Measurements from ENCODE around the gene S1PR5.

The S1PR5 gene

DNA sequence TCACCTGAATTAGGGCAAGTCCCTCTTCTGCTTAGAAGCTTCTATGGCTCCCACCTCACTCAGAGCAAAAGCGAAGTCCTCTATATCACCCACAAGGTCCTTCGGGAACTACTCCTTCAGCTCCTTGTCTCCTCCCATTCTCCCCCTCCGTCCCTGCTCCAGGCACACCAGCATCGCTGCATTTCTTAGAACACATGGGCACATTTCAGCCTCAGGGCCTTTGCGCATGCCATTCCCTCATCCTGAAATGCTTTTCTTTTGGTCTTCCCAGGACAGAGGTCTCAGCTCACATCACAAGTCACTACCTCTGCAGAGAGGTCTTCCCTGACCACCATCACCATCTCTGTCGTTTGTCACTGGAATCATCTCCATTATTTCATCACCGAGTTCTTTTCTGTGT is 4.0 kb downstream of the S1PR5 start:
- DNase-seq, result no peak

DNA sequence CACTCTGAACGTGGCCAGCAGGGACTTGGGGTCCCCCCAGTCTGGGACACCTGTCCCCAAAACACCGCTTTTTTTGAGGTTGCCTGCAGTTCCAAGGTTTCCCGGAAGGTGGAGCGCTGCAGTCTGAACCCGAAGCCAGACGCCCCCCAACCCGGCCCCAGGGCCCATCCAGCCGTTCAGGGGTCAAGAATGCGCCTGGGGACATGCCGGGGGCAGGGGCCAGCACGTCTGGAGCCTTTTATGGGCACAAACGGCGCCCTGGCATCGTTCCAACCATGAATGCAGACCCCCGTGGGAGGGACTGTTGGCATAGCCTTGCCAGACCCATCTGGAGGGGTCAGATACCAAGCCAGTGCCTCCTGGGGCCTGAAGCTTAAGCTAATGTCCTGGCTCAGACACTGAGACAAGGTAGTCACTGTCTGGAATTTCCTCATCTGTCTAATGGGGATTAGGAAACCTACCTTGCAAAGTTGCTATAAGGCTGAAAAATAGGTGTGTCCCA is 6.9 kb downstream of the S1PR5 start:
- no peak for DNase-seq

DNA sequence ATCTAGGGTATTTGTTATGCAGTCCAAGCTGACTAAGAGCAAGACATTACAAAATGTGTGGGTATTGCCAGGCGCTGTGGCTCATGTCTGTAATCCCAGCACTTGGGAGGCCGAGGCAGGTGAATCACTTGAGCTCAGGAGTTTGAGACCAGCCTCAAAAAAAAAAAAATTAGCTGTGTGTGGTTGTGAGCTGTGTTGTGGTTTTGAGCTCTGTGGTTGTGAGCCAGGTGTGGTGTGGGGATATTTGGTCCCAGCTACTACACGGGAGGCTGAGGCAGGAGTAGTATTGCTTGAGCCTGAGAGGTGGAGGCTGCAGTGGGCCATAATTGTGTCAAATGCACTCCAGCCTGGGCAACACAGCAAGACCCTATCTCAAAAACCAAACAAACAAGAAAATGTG is 8.5 kb downstream of the S1PR5 start:
- DNase-seq, result no peak

DNA sequence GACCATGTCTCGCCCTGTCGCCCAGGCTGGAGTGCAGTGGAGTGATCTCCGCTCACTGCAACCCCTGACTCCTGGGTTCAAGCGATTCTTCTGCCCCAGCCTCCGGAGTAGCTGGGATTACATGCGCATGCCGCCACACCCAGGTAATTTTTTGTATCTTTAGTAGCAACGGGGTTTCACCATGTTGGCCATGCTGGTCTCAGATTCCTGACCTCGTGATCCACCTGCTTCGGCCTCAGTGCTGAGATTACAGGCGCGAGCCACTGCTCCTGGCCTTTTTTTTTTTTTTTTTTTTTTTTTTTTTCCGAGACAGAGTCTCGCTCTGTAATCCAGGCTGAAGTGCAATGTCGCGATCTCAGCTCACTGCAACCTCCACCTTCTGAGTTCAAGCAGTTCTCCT is 9.2 kb downstream of the S1PR5 start:
- DNase-seq, result no peak

DNA sequence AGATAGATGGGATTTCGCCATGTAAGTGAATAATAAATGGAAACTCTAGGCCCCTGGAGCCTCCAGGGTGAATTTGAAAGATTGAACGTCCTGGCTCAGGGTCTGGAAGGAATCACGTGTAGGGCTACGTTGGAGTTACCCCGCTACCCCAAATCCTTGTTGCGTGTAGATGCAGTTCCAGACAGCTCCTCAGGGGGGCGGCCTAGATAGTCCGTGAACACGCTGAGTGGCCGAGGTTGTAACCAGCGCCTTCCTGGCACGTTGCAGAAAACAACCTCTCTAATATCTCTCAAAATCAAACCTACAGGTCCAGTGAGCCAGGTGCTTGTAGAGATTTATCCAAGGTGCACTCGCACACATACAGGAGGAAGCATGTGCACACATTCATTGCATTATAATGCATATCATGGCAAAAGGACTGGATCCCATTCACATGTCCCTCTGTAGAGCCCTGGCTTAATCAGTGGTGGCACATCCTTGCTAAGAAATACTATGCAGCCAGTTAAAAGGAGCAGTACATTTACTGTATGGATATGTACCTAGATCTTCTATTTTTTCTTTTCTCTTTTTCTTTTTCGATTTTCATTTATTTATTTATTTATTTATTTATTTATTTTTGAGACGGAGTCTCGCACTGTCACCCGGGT is 11.5 kb downstream of the S1PR5 start:
- no peak for DNase-seq

DNA sequence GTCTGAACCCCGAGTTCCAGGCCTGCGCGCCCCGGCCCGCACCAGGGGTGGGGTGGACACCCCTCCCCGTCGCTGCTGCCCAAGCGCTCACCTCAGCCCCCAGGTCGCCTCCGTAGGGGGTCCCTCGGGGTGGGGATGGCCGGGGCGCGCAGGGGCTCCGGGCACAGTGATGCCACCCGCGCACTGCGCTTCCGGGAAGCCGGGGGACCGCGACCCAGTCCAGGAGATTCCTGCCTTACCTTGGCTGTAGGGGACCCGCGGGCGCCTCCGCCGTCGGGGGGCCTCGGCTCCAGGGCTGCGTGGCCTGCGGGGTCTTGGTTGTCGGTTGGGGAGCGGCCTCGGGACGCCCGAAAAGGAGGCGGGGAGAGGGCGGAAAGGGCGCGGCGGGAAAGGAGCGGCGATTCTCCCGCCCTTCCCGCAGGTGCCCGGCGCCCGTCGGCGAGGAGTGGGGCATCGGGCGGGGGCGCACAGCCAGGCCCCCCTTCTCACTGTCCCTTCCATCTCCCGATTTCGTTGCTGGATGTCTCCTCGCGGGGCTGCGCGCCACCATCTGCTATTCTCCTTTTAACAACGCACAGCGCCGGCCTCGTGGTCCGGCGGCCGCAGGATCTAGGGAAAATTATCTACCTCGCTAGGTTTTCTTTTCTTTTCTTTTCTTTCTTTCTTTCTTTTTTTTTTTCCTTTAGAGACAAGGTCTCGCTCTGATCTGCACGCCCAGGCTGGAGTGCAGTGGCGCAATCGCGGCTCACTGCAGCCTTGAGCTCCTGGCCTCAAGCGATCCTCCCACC is 14.1 kb downstream of the S1PR5 start, which contains the start of gene KEAP1:
KEAP1 (minus strand) TSS at position 355 of the 788 bp plus-strand sequence. CDS start 3,323 bp downstream, outside the sequence.
- no peak for DNase-seq

DNA sequence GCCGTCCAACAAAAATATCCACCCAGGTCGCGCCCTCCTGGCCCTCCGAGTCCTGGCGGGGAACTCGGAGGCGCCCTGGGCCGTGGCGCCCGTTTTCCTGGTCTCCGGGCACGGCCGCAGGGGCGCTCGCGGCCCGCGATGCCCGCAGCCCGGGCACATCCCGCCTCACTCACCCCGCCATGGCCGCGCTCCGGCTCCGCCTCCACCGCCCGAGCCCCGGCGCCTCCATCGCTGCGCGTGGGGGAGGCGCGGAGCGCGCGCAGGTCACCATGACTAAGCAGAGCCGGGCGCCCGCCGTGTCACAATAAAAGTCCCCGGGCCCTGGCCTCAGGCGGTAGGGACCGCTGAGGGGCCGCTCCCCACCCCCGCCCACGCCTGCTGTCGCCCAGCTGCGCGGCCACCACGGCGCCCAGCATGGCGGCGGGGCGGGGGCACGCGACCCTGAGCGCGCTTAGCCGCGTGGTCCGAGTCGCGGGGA is 14.7 kb downstream of the S1PR5 start:
- DNase-seq, result peak; percentile 15 to 35

DNA sequence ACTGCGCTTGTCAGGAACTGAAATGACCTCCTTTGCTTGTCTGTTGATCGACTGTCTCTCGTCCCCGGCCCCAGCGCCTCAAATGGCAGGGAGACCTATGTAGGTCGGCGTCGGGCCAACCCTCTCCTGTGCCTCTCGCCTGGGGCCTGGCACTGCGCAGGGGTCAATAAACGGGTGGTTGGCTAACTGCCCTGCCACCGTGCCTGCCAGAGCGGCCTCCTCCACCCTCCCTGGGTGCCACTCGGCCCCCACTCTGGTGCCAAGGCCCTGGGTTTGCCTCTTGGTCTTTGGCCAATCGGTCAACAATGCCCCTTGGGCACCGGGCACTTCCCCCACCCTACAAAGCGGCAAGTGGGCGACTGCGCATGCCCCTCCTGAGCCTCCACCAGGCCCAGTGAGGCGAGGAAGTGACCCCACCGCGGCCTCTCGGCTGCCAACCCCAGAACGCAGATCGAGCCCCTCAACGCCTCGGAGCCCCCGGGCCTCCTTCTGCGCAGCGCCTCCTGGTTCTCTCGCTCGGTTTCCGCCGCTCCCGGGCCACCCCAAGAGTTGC is 15.2 kb downstream of the S1PR5 start:
- DNase-seq, result no peak

DNA sequence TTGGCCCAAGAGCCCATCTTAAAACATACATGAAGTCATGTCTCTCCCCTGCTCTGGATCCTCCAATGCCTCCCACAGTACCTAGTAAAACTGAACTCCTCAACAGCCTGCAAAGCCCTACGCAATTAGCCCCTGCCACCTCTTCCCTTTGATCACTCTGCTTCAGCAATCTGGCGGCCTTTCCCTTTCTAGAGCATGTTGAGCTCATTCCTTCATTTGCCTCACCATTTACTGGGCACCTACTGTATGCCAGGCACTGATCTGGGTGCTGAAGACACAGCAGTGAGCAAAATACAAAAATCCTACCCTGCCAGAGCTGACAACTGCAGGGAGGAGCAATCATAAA is 17.0 kb downstream of the S1PR5 start:
- DNase-seq, result no peak

DNA sequence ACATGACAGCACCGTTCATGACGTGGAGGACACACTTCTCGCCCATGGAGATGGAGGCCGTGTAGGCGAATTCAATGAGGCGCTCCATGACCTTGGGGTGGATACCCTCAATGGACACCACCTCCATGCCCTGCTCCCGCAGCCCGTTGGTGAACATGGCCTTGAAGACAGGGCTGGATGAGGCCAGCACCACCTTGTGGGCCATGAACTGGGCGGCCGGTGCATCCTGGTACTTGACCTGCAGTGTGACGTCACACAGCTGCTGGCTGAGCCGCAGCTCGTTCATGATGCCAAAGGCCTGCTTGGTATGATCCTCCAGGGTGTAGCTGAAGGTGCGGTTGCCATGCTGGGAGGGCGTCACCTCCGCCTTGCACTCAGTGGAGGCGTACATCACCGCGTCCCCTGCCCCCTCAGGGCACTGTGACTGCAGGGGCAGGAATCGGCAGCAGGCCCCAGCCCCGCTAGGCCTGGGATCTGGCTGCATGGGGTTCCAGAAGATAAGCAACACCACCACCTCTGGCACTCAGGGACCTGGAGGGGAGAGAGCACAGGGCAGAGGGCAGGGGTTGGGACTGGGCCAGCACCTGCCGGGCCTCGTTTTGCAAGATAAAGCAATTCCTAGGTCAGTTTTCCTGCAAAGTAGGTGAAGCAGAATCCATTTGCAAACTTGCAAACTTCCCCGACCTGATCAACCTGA is 17.5 kb downstream of the S1PR5 start:
- no peak for DNase-seq

DNA sequence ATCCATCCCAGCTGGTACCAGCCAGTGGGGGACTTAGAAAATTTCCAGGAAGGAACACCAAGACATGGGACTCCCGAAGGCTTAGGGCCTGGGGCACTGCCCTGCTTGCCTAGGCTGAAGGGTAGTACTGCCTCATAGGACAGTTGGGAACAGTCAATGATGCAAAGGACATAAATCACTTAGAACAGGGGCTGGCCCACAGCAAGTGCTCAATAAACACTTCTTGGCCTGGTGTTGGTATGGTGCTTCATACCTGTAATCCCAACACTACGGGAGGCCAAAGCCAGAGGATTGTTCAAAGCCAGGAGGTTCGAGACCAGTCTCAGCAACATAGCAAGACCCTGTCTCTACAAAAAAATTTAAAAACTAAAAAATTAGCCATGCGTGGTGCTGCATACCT is 19.9 kb downstream of the S1PR5 start:
- DNase-seq, result no peak

DNA sequence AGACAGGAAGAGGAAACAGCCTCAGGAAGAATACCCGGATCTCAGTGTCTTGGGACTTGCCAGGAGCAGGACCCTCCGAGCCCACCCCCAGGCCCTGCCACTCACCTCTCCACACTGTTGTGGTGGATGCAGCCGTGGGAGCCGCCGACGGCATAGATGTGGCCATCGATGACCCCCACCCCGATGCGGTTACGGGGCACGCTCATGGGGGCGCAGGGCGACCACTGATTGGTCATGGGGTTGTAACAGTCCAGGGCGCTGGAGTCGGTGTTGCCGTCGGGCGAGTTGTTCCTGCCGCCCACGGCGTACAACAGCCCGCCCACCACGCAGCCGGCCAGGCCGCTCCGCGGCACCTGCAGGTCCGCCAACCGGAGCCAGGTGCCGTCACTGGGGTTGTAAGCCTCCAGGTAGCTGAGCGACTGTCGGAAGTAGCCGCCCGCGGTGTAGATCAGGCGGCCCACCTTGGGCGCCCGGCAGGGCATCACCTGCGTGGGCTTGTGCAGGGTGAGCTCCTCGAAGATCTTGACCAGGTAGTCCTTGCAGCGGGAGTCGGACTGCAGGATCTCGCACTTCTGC is 25.7 kb downstream of the S1PR5 start:
- no peak for DNase-seq

DNA sequence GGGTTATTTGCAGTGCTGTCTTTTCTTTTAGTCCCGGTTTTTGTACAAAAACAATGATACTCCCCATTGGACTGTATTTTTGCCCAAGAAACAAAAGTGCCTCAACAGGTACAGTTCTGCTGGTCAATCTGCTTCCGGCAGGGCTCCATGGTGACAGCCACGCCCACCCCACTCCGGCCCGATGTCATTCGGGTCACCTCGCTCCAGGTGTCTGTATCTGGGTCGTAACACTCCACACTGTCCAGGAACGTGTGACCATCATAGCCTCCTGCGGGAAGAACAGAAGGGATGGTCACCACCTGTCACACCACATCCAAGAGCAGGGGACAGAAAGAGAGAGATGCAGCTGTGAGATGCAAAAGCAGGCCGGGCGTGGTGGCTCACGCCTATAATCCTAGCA is 30.7 kb downstream of the S1PR5 start:
- DNase-seq, result no peak

DNA sequence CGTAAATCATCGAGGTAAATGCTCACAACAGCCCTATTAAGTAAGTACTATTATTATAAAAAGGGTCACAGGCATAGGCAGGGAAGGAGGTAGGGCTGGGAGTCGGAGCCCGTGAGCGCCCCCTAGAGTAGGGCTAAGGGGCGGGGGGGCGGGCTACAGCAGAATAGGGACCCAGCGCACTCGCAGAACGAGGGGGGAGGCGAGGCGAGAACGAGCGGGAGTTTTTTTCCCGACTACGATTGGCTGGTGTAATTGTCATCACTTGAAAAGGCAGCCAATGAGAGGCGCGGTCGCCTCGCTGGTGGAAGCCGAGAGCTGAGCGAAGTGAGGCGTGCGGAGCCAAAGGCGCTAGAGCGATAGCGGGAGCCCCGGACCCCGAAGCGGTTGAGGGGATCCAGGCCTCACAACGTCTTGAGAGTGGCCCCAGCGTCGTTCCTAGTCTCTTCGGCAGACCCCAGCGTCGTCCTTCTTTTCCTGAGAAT is 38.3 kb downstream of the S1PR5 start:
- peak; percentile 27 to 94 for DNase-seq

DNA sequence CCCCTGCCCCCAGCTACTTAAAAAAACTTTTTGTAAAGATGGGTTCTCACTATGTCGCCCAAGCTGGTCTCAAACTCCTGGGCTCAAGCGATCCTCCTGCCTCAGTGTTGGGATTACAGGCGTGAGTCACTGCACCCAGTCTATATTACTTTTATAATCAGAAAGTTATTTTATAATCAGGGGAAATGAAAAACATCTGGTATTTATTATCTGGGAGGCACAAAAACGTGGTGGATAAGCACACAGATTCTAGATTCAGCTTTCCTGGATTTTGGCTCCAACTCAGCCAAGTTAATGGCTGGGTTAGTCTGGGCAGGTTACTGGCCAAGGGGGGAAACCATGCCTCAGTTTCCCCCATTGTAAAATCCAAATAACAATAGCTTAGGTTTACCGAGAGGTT is 38.8 kb downstream of the S1PR5 start:
- no peak for DNase-seq

DNA sequence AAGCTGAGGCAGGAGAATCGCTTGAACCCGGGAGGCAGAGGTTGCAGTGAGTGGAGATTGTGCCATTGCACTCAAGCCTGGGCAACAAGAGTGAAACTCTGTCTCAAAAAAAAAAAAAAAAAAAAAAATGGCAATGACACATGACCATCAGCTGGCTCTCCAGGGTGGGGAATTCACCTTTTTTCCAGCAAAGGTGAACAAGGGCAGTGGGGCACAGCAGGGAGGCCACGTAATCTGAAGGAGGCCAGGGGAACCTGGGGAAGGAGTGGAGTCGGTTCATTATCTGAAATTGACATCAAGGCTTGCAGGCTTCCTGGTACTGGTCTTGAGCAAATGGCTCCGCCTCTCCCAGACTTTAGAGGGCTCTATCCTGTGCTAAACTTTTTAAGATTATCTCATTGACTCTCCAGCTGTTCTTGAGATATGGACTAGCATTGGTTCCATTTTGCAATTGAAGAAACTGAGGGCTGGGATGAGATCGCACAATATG is 42.2 kb downstream of the S1PR5 start:
- DNase-seq, result no peak

DNA sequence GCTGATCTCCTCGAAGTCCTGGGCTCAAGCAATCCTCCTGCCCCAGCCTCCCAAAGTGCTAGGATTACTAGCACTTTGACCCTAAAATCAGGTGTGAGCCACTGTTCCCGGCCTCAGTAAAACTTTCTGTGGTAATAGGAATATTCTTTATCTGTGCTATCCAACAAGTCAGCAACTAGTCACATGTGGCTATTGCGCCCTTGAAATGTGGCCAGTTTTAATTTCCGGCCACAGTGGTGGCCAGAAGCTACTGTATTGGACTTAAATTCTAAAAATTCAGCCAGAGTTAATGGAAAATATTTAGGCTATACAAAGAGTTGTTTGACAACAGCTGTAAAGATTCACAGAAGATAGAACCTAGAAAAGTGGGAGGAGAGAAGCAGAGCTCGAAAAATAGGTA is 44.1 kb downstream of the S1PR5 start:
- no peak for DNase-seq

DNA sequence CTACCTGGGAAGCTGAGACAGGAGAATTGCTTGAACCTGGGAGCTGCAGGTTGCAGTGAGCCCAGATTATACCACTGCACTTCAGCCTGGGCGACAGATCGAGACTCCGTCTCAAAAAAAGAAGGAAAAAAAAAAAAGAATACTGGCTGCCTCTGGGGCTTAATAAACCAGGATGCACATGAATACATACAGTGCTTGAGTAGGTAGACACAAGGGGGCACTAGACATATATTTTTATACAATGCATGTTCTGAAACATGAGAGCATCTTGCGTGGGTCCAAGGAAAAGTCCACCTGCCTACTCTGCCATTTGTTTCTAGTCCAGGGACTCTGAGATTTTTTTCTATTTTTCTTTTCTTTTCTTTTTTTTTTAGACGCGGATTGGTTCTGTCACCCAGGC is 45.3 kb downstream of the S1PR5 start:
- DNase-seq, result no peak

DNA sequence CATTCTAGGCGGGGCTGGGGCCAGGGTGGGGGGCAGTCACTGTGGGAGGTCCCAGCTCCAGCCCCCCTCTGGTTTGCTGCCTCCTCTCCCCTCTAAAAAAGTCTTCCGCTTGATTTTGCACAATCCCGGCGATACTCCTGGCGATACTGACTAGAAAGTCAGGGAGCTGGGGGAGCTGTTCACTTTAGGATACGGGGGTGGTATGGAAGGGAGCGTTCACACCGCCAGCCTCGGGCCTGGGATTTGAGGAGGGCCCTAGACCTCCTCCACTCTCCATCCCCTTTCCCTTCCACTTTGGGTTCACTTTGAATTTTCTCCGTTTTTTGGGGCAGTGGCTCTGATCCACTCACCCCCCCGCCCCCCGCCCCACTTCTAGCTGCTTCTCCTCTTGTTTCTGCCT is 49.1 kb downstream of the S1PR5 start:
- DNase-seq, result no peak

DNA sequence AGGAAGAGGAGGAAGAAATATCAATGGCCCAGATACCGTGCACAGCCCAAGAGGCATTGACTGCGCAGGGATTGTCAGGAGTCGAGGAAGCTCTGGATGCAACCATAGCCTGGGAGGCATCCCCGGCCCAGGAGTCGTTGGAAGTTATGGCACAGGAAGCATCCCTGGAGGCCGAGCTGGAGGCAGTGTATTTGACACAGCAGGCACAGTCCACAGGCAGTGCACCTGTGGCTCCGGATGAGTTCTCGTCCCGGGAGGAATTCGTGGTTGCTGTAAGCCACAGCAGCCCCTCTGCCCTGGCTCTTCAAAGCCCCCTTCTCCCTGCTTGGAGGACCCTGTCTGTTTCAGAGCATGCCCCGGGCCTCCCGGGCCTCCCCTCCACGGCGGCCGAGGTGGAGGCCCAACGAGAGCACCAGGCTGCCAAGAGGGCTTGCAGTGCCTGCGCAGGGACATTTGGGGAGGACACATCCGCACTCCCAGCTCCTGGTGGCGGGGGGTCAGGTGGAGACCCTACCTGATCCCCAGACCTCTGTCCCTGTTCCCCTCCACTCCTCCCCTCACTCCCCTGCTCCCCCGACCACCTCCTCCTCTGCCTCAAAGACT is 50.0 kb downstream of the S1PR5 start:
- DNase-seq, result no peak

DNA sequence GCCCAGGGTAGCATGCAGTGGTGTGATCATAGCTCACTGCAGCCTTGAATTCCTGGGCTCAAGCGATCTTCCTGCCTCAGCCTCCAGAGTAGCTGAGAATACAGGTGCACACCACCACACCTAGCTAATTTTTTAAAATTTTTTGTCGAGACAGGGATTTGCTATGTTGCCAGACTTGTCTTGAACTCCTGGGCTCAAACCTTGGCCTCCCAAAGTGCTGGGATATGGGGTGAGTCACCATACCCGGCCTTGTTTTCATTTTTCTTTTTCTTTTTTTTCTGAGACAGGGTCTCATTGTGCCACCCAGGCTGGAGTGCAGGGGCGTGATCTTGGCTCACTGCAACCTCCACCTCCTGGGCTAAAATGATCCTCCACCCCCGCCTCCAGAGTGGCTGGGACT is 52.8 kb downstream of the S1PR5 start:
- DNase-seq, result no peak

All from cerebellar nuclear complex (tissue), 1 donor.